ENCODE data around the gene TSPAN32. TPM values are rescaled to one million over a fixed set of nuclear protein-coding genes. Genes with fewer than 3 reads are reported as not detected.

Gene TSPAN32
- total RNA-seq, 1 experiment from 2014 or later: not detected

DNA sequence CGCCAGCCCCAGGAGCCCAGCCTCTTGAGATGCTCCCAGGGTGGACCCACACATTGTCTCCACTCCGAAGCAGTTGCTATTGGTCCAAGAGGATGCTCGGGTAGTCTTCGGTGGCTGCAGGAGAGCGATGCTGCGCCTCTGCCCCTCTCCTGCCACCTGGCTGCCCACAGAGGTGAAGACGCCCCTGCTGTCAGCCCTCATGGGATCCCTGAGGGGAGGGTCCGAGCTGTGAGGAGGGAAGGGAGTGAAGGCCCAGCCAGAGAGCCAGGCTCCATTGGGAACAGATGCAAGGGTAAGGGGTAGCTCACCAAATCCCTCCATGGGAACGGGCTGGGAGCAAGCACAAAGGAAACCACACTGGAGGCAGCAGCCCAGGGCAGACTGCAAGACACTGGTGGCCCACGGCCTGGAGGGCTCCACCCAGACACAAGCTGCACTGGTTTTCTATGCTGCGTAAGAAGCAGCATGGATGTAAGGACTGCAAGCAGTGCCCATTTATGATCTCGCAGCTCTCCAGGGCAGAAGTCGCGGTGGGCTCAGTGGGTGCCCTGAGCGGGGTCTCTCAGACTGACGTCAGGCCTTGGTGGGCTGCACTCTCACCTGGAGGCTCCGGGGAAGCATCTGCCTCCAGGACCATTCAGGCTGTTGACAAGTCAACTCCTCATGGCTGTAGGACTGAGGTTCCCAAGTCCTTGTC, 15.7 kb downstream of the TSPAN32 start (continued):
- TF ChIP-seq, protein P1, sequence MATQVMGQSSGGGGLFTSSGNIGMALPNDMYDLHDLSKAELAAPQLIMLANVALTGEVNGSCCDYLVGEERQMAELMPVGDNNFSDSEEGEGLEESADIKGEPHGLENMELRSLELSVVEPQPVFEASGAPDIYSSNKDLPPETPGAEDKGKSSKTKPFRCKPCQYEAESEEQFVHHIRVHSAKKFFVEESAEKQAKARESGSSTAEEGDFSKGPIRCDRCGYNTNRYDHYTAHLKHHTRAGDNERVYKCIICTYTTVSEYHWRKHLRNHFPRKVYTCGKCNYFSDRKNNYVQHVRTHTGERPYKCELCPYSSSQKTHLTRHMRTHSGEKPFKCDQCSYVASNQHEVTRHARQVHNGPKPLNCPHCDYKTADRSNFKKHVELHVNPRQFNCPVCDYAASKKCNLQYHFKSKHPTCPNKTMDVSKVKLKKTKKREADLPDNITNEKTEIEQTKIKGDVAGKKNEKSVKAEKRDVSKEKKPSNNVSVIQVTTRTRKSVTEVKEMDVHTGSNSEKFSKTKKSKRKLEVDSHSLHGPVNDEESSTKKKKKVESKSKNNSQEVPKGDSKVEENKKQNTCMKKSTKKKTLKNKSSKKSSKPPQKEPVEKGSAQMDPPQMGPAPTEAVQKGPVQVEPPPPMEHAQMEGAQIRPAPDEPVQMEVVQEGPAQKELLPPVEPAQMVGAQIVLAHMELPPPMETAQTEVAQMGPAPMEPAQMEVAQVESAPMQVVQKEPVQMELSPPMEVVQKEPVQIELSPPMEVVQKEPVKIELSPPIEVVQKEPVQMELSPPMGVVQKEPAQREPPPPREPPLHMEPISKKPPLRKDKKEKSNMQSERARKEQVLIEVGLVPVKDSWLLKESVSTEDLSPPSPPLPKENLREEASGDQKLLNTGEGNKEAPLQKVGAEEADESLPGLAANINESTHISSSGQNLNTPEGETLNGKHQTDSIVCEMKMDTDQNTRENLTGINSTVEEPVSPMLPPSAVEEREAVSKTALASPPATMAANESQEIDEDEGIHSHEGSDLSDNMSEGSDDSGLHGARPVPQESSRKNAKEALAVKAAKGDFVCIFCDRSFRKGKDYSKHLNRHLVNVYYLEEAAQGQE (IDR thresholded peaks at IDR 0.05; ENCODE audit: low read depth): no peak
- no peak for TF ChIP-seq YY1 (IDR thresholded peaks at IDR 0.05; ENCODE audit: extremely low read depth, insufficient replicate concordance, low read depth, low read length)
- TF ChIP-seq FOSL1 (IDR thresholded peaks at IDR 0.05; ENCODE audit: low read depth): no peak

DNA sequence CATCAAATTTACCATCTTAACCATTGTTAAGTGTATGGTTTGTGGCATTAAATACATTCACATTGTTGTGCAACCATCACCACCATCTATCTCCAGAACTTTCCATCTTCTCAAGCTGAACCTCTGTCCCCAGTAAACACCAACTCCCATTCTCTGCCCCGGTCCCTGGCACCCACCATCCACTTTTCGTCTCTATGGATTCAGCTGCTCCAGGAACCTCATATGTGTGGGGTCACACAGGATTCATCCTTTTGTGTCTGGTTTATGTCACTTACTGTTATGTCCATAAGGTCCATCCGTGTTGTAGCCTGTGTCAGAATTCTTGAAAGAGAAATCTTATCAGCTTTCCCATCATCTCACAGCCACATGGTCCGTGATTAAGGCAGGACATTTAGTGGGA, 16.3 kb downstream of the TSPAN32 start:
- Histone ChIP-seq H3K4me1 (ENCODE audit: control insufficient read depth in 1 of 2, insufficient read depth in 2 of 2, low read length in 2 of 2) (peaks cover 0 to 7% of the 10 kb centered on the region in 2 experiments; a peak in 3 of 4 replicates), H3K36me3 (ENCODE audit: control insufficient read depth in 1 of 2, insufficient read depth in 2 of 2, low read length in 2 of 2) (no peaks in the 10 kb centered on the region), H3K4me3 (replicated peaks in 1 of 2; ENCODE audit: low read depth in 1 of 2, low read length in 2 of 2) (no peak overlapping the region), H3K27ac (ENCODE audit: low read depth, low read length) (no peak overlapping the region), H4K20me1 (ENCODE audit: insufficient read depth) (no peaks in the 10 kb centered on the region), H3K9me2 (ENCODE audit: insufficient read depth) (no peaks in the 10 kb centered on the region), H2AFZ (ENCODE audit: low read depth, low read length, poor library complexity, severe bottlenecking) (no peak overlapping the region), H3K27me3 (ENCODE audit: insufficient read depth, low read length) (0 out of 2 replicates have a peak, but pooled peaks cover 3% of the 10 kb centered on the region), H3K9ac (ENCODE audit: low read length) (no peak overlapping the region), H3K9me3 (ENCODE audit: control insufficient read depth in 1 of 2, insufficient read depth in 1 of 2, low read depth in 1 of 2, low read length in 2 of 2) (no peaks in the 10 kb centered on the region), H3K79me2 (ENCODE audit: insufficient read depth, low read length) (no peaks in the 10 kb centered on the region), H3K4me2 (ENCODE audit: low read length) (no peak overlapping the region)
- intact Hi-C loops (cut with micrococcal nuclease): no loop called here
- ChIA-PET RAD21 (ENCODE audit: low non-redundant PET in 1 of 2, low total read pairs in 2 of 2, uncharacterized antibody in 2 of 2, unreplicated experiment in 2 of 2) (no interaction called here), POLR2A (no interaction called here), CTCF (interaction anchor here (1.3 kb wide), 1 partner anchor 13 kb away, joined by 3 read pairs; no protein-coding TSS in a partner anchor)
- DNase-seq (ENCODE audit: low read depth, low spot score) (no peak), ATAC-seq (no peak)
- TF ChIP-seq, protein P1 (IDR thresholded peaks at IDR 0.05; ENCODE audit: low read depth): no peak
- TF ChIP-seq FOSL1 (IDR thresholded peaks at IDR 0.05; ENCODE audit: low read depth): no peak
- no peak for TF ChIP-seq POLR2AphosphoS5 (IDR thresholded peaks at IDR 0.05; ENCODE audit: low read depth, low read length)
- TF ChIP-seq EZH2 (IDR thresholded peaks at IDR 0.05): no peak
- TF ChIP-seq YY1 (IDR thresholded peaks at IDR 0.05; ENCODE audit: extremely low read depth, insufficient replicate concordance, low read depth, low read length): no peak
- TF ChIP-seq, protein P2, sequence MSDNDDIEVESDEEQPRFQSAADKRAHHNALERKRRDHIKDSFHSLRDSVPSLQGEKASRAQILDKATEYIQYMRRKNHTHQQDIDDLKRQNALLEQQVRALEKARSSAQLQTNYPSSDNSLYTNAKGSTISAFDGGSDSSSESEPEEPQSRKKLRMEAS (IDR thresholded peaks at IDR 0.05): no peak
- no peak for TF ChIP-seq ZNF274 (IDR thresholded peaks at IDR 0.05; ENCODE audit: low read depth, low read length)
- no peak for TF ChIP-seq SP1 (IDR thresholded peaks at IDR 0.05; ENCODE audit: low read depth)
- TF ChIP-seq JUND (IDR thresholded peaks at IDR 0.05): no peak
- no peak for TF ChIP-seq CBX3 (IDR thresholded peaks at IDR 0.05; ENCODE audit: low read depth)
- no peak for TF ChIP-seq EGR1 (IDR thresholded peaks at IDR 0.05; ENCODE audit: low read depth)
- no TSS peak for BruUV-seq (replicated peaks)

All from HCT116 (cell line).